IMR-90 (cell line): ENCODE measurements around the gene TMEM144. TPM values are rescaled to one million over a fixed set of nuclear protein-coding genes. Genes with fewer than 3 reads are reported as not detected.

ENCODE experiments used
- ATAC-seq: fragments of 200-7000 bp; cut with Tn5 transposase; 2 replicates; pipeline ENCODE4 v1.9.1; 2020; ENCODE audit warnings: low read depth, mild to moderate bottlenecking, moderate library complexity
- BruUV-seq: library from RNA; stranded (reverse); fragments of 400-500 nt; replicated peaks from 2 replicates; lab custom pipeline; 2021; lab: Mats Ljungman, UMichigan
- CTCF ChIA-PET: fragments of 300-600 bp; formaldehyde crosslinking; extraction: SDS; loops from one replicate; lab custom pipeline; 2021; ENCODE audit warnings: antibody characterized with exemption; lab: Yijun Ruan, JAX
- POLR2A ChIA-PET: fragments of 300-600 bp; sonication (Branson Sonifier 250); formaldehyde crosslinking; loops from one replicate; lab custom pipeline; 2022; ENCODE audit warnings: antibody characterized with exemption; ENCODE audit not compliant: unreplicated experiment; lab: Charles Lee
- DNase-seq: peaks from one replicate; pipeline ENCODE4 v3.0.0; 2013
- H2AFZ ChIP-seq: replicated peaks from 2 replicates; pipeline ENCODE3; 2013; ENCODE audit warnings: low read length, mild to moderate bottlenecking; ENCODE audit not compliant: poor library complexity
- H2AK5ac ChIP-seq: 2 replicates; pipeline ENCODE4 v1.6.1; 2013; ENCODE audit warnings: low read depth, low read length, inconsistent platforms
- H2AK9ac ChIP-seq: replicated peaks from 2 replicates; pipeline ENCODE3; 2013; ENCODE audit warnings: mild to moderate bottlenecking, low read depth, low read length, moderate library complexity; ENCODE audit not compliant: poor library complexity
- H2BK120ac ChIP-seq: 2 replicates; pipeline ENCODE4 v1.6.1; 2013; ENCODE audit warnings: low read depth, low read length, inconsistent platforms
- H2BK15ac ChIP-seq: 3 replicates; pipeline ENCODE4 v1.6.1; 2013; ENCODE audit warnings: low read depth, low read length, inconsistent platforms
- H2BK20ac ChIP-seq: 2 replicates; pipeline ENCODE4 v1.6.1; 2013; ENCODE audit warnings: low read depth, mild to moderate bottlenecking, inconsistent platforms, low read length, moderate library complexity
- H2BK5ac ChIP-seq: 2 replicates; pipeline ENCODE4 v1.6.1; 2013; ENCODE audit warnings: mild to moderate bottlenecking, low read depth, low read length, inconsistent platforms; ENCODE audit not compliant: poor library complexity, severe bottlenecking
- H3K14ac ChIP-seq: replicated peaks from 2 replicates; pipeline ENCODE4 v1.6.1; 2013; ENCODE audit warnings: low read depth, low read length, inconsistent platforms
- H3K18ac ChIP-seq: 2 replicates; pipeline ENCODE4 v1.6.1; 2013; ENCODE audit warnings: low read depth, low read length, control low read depth
- H3K23ac ChIP-seq: 2 replicates; pipeline ENCODE4 v1.6.1; 2013; ENCODE audit warnings: low read depth, low read length, inconsistent platforms
- H3K27ac ChIP-seq: 2 replicates; pipeline ENCODE4 v1.5.1; 2013; ENCODE audit warnings: mild to moderate bottlenecking, control low read depth, low read length; ENCODE audit not compliant: insufficient read depth
- H3K27me3 ChIP-seq: 2 replicates; pipeline ENCODE4 v1.6.1; 2013; ENCODE audit warnings: low read length; ENCODE audit not compliant: control insufficient read depth, insufficient read depth
- H3K36me3 ChIP-seq: 2 replicates; pipeline ENCODE4 v1.6.1; 2013; ENCODE audit warnings: low read length, mixed read lengths; ENCODE audit not compliant: control insufficient read depth, insufficient read depth
- H3K4ac ChIP-seq: 2 replicates; pipeline ENCODE4 v1.6.1; 2013; ENCODE audit warnings: low read depth, low read length, inconsistent platforms
- H3K4me1 ChIP-seq: 2 replicates; pipeline ENCODE4 v1.6.1; 2013; ENCODE audit warnings: low read length, mixed read lengths; ENCODE audit not compliant: control insufficient read depth, insufficient read depth
- H3K4me2 ChIP-seq: 2 replicates; pipeline ENCODE4 v1.6.1; 2013; ENCODE audit warnings: low read depth, mild to moderate bottlenecking, control low read depth, low read length, moderate library complexity
- H3K4me3 ChIP-seq: 2 replicates; pipeline ENCODE4 v1.5.1; 2013; ENCODE audit warnings: low read depth, mild to moderate bottlenecking, control low read depth, low read length, moderate library complexity; ENCODE audit not compliant: insufficient read depth
- H3K56ac ChIP-seq: 2 replicates; pipeline ENCODE4 v1.6.1; 2013; ENCODE audit warnings: low read length, inconsistent platforms; ENCODE audit not compliant: insufficient read depth; ENCODE audit errors: extremely low read depth
- H3K79me1 ChIP-seq, 2 experiments: 2 replicates each; pipeline ENCODE4 v1.6.1; 2013; ENCODE audit warnings: low read length in 2 of 2, inconsistent platforms in 1 of 2, low read depth in 1 of 2
- H3K9ac ChIP-seq: 2 replicates; pipeline ENCODE4 v1.6.1; 2013; ENCODE audit warnings: low read depth, low read length, control low read depth
- H3K9me1 ChIP-seq: 2 replicates; pipeline ENCODE4 v1.6.1; 2013; ENCODE audit warnings: low read length, inconsistent platforms; ENCODE audit not compliant: insufficient read depth
- H3K9me3 ChIP-seq: 2 replicates; pipeline ENCODE4 v1.6.1; 2013; ENCODE audit warnings: low read length; ENCODE audit not compliant: control insufficient read depth, insufficient read depth
- H4K20me1 ChIP-seq: 2 replicates; pipeline ENCODE4 v1.6.1; 2013; ENCODE audit warnings: low read length, inconsistent platforms; ENCODE audit not compliant: insufficient read depth
- H4K5ac ChIP-seq: 2 replicates; pipeline ENCODE4 v1.6.1; 2013; ENCODE audit warnings: mild to moderate bottlenecking, low read depth, low read length, control low read depth
- H4K8ac ChIP-seq, 2 experiments: 2 replicates each; pipeline ENCODE4 v1.6.1; 2013; ENCODE audit warnings: low read depth in 2 of 2, low read length in 2 of 2, control low read depth in 1 of 2, inconsistent platforms in 1 of 2
- H4K91ac ChIP-seq: 2 replicates; pipeline ENCODE4 v1.6.1; 2013; ENCODE audit warnings: low read depth, low read length, inconsistent platforms; ENCODE audit not compliant: insufficient read depth
- BHLHE40 ChIP-seq: fragments of 150-350 bp; IDR thresholded peaks from 2 replicates; pipeline ENCODE4 v1.6.1; 2016; ENCODE audit warnings: mild to moderate bottlenecking, low read depth, low read length
- CEBPB ChIP-seq: IDR thresholded peaks from 2 replicates; pipeline ENCODE4 v1.6.1; 2012; ENCODE audit warnings: low read depth, low read length, improper control_type of control experiment
- FOS ChIP-seq: fragments of 150-350 bp; IDR thresholded peaks from 2 replicates; pipeline ENCODE4 v1.6.1; 2016; ENCODE audit warnings: low read depth, low read length
- MAFK ChIP-seq: IDR thresholded peaks from 2 replicates; pipeline ENCODE4 v1.6.1; 2012; ENCODE audit warnings: low read depth, low read length, improper control_type of control experiment
- RCOR1 ChIP-seq: IDR thresholded peaks from 2 replicates; pipeline ENCODE4 v1.6.1; 2012; ENCODE audit warnings: mild to moderate bottlenecking, low read length, improper control_type of control experiment; ENCODE audit not compliant: insufficient replicate concordance
- WGBS, 2 experiments: methylation state at CpG; one replicate each; pipeline versions ENCODE4 v1.1.5 to v1.1.7; 2013; ENCODE audit warnings: missing lambda C conversion rate in 2 of 2; ENCODE audit not compliant: insufficient read length in 1 of 2; ENCODE audit errors: extremely low coverage in 2 of 2; 5-methylcytosine and 5-hydroxymethylcytosine counted together
- dilution Hi-C: fragments of 300-500 bp; cut with HindIII; formaldehyde crosslinking; loops from one replicate; pipeline ENCODE4 v1.14.3; 2018; ENCODE audit warnings: low sequenced_read_pairs; ENCODE audit not compliant: unreplicated experiment
- in situ Hi-C: fragments of 300-500 bp; cut with MboI; formaldehyde crosslinking; loops from 3 replicates; pipeline ENCODE4 v1.14.3; 2019; ENCODE audit warnings: low sequenced_read_pairs, inconsistent platforms, mixed read lengths
- intact Hi-C: fragments of 100-400 bp; cut with micrococcal nuclease; formaldehyde crosslinking; loops from 2 replicates; pipeline ENCODE4 v1.10.0; 2022
- polyA plus RNA-seq, 3 experiments: library from polyadenylated mRNA; depleted of rRNA; stranded (reverse); fragments of >200 nt; gene quantifications; 2 replicates each; pipeline ENCODE4 v1.2.3, GENCODE V29; 2012; ENCODE audit warnings: low replicate concordance in 1 of 3
- total RNA-seq: library from RNA; depleted of rRNA; stranded (reverse); fragments of >200 nt; gene quantifications from 2 replicates; pipeline ENCODE4 v1.2.3, GENCODE V29; 2012
- TF ChIP-seq, protein P1 (sequence below): fragments of 150-350 bp; IDR thresholded peaks from 2 replicates; pipeline ENCODE4 v1.6.1; 2016; ENCODE audit warnings: low read depth, mild to moderate bottlenecking, low read length, moderate library complexity, borderline replicate concordance
- TF ChIP-seq, protein P2 (sequence below): fragments of 150-350 bp; IDR thresholded peaks from 2 replicates; pipeline ENCODE4 v1.6.1; 2017; ENCODE audit warnings: mild to moderate bottlenecking, antibody characterized with exemption, low read length, low read depth
- TF ChIP-seq, protein P3 (sequence below): conservative IDR thresholded peaks from 2 replicates; pipeline ENCODE4 v1.5.1; 2012; ENCODE audit warnings: mild to moderate bottlenecking, low read depth, low read length, improper control_type of control experiment

Gene TMEM144
- total and polyA plus RNA-seq, 2 of the 4 experiments (the other 2 are of a cell fraction): 0.58 to 2.2 TPM

DNA sequence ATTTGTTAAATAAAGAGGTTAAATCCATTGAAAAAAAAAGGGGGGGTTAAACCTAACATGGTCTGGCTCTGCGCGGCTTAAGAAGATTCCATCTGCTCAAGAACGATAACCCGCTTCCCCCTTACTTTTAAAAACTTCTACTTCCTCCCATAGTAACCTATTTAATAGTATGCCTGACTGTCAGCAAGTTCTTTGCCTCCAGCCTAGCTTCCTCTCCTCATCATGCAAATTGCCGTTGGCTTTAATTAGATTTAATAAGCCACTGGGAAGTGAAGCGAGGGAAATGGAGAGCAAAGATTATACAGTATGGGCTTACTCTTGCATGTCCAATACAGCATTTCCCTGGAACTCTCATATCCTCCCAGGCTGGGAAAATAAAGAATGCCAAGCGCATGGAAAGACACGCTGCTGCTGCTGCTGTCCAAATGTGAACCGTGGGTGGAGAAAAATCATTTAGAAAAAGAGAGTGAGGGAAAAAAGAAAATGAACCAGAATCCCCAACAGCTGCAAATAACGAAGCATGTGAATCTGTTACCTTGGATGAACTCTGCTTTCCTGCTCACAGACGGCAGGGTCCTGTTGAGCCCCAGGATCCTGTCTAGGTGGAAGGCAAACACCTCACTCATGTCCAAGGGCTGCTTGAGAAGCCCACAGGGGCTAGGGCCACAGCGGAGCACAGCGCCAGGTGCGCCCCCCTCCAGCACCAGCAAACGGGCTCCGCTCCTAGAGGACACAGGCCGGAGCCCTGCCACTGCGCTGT lies 40.2 kb upstream of the TMEM144 start:
- Histone ChIP-seq H3K9me1 (no peaks in the 10 kb centered on the region), H3K14ac (peak overlapping the region; percentile 38), H2BK120ac (no peak overlapping the region), H3K4me2 (peak overlapping the region; percentile 95), H3K18ac (peak overlapping the region; percentile 55), H3K4ac (no peak overlapping the region), H2AFZ (no peak overlapping the region), H3K4me3 (peak overlapping the region; percentile 37), H3K4me1 (peaks cover 14% of the 10 kb centered on the region), H2BK20ac (peak overlapping the region; percentile 26; the same call in 1 of the 2 replicates), H3K9ac (peak overlapping the region; percentile 13; the same call in 1 of the 2 replicates), H4K8ac (no peak overlapping the region), H3K27me3 (no peaks in the 10 kb centered on the region), H3K23ac (no peak overlapping the region), H3K56ac (no peak overlapping the region), H4K5ac (peak overlapping the region; percentile 31; the same call in 1 of the 2 replicates), H2BK15ac (no peak overlapping the region; the same call in 2 of the 3 replicates), H3K9me3 (no peaks in the 10 kb centered on the region), H2AK5ac (no peak overlapping the region), H2AK9ac (no peak overlapping the region), H3K36me3 (peaks cover 7% of the 10 kb centered on the region; the same call in 1 of the 2 replicates), H3K27ac (peak overlapping the region; percentile 15; the same call in 1 of the 2 replicates), H4K91ac (peak overlapping the region; percentile 22; the same call in 1 of the 2 replicates), H4K20me1 (no peaks in the 10 kb centered on the region), H3K79me1 (no peaks in the 10 kb centered on the region), H2BK5ac (no peak overlapping the region)
- ChIA-PET CTCF (no interaction called here), POLR2A (no interaction called here)
- in situ Hi-C loops: loop anchor here (5.0 kb wide), 1 partner anchor 178 kb away; no protein-coding TSS in a partner anchor
- TF ChIP-seq MAFK (no peak), FOS (no peak), RCOR1 (no peak), CEBPB (no peak), BHLHE40 (no peak)
- TF ChIP-seq, protein P1, sequence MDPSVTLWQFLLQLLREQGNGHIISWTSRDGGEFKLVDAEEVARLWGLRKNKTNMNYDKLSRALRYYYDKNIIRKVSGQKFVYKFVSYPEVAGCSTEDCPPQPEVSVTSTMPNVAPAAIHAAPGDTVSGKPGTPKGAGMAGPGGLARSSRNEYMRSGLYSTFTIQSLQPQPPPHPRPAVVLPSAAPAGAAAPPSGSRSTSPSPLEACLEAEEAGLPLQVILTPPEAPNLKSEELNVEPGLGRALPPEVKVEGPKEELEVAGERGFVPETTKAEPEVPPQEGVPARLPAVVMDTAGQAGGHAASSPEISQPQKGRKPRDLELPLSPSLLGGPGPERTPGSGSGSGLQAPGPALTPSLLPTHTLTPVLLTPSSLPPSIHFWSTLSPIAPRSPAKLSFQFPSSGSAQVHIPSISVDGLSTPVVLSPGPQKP: no peak
- TF ChIP-seq, protein P2, sequence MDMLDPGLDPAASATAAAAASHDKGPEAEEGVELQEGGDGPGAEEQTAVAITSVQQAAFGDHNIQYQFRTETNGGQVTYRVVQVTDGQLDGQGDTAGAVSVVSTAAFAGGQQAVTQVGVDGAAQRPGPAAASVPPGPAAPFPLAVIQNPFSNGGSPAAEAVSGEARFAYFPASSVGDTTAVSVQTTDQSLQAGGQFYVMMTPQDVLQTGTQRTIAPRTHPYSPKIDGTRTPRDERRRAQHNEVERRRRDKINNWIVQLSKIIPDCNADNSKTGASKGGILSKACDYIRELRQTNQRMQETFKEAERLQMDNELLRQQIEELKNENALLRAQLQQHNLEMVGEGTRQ: no peak
- TF ChIP-seq, protein P3, sequence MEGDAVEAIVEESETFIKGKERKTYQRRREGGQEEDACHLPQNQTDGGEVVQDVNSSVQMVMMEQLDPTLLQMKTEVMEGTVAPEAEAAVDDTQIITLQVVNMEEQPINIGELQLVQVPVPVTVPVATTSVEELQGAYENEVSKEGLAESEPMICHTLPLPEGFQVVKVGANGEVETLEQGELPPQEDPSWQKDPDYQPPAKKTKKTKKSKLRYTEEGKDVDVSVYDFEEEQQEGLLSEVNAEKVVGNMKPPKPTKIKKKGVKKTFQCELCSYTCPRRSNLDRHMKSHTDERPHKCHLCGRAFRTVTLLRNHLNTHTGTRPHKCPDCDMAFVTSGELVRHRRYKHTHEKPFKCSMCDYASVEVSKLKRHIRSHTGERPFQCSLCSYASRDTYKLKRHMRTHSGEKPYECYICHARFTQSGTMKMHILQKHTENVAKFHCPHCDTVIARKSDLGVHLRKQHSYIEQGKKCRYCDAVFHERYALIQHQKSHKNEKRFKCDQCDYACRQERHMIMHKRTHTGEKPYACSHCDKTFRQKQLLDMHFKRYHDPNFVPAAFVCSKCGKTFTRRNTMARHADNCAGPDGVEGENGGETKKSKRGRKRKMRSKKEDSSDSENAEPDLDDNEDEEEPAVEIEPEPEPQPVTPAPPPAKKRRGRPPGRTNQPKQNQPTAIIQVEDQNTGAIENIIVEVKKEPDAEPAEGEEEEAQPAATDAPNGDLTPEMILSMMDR: no peak
- peak; percentile 21 for DNase-seq
- ATAC-seq: peak; percentile 27; the same call in 1 of the 2 replicates
- dilution Hi-C loops: no loop called here
- intact Hi-C loops: loop anchor here (5.0 kb wide), 2 partner anchors 87 to 948 kb away; partner anchors contain the start of gene GRIA2
- no TSS peak for BruUV-seq
- 100% methylated on average over 1 of the region's 18 CpGs; no CpG with 5 or more reads in 1 of the 2 experiments for WGBS, 2 experiments
